Measurements from ENCODE around the gene PTDSS2. TPM values are rescaled to one million over a fixed set of nuclear protein-coding genes. Genes with fewer than 3 reads are reported as not detected.
"Not testable (repeated sequence)": the region's sequence is repeated elsewhere in the genome, so short reads cannot be mapped to it uniquely, and the experiment has no call there.

PTDSS2 gene
- total and polyA plus RNA-seq, 2 of the 13 experiments (the other 11 are each of a cell fraction or from before 2014, with no cell fraction given), result 21.7 to 26.4 TPM

- TF ChIP-seq PITX1 (CRISPR knock-in tag; IDR thresholded peaks at IDR 0.05), result peak; percentile 47; the same call in 1 of the 2 replicates
- 0 out of 2 replicates have a peak, but pooled peaks have one; percentile 38 for TF ChIP-seq ZNF564 (CRISPR knock-in tag; IDR thresholded peaks at IDR 0.05)
- TF ChIP-seq ZNF383 (CRISPR knock-in tag; IDR thresholded peaks at IDR 0.05; ENCODE audit: borderline replicate concordance), result 0 out of 2 replicates have a peak, but pooled peaks have one; percentile 5
- TF ChIP-seq PHF20 (CRISPR knock-in tag; IDR thresholded peaks at IDR 0.05), result peak; percentile 44
- TF ChIP-seq ZMYM3 (CRISPR knock-in tag; IDR thresholded peaks at IDR 0.05), result 0 out of 2 replicates have a peak, but pooled peaks have one; percentile 22
- 0 out of 2 replicates have a peak, but pooled peaks have one; percentile 69 for TF ChIP-seq ZNF329 (CRISPR knock-in tag; IDR thresholded peaks at IDR 0.05; ENCODE audit: low read depth)
- peak; percentile 98 for TF ChIP-seq ZSCAN22 (CRISPR knock-in tag; IDR thresholded peaks at IDR 0.05)
- peak; percentile 72 for TF ChIP-seq ZNF263 (CRISPR knock-in tag; IDR thresholded peaks at IDR 0.05)
- BruUV-seq (replicated peaks); H3K9me3 ChIP-seq (ENCODE audit: low read length); H3K79me2 ChIP-seq (ENCODE audit: insufficient read depth, low read length); H2AFZ ChIP-seq (ENCODE audit: low read length); DNase-seq (ENCODE audit: low spot score); in situ Hi-C loops (cut with HindIII; ENCODE audit: extremely low pct_ligation_motif_present, low pct_unique_long_range_greater_than_20kb); H3K27me3 ChIP-seq (ENCODE audit: control insufficient read depth in 1 of 2, insufficient read depth in 2 of 2, low read length in 2 of 2); ATAC-seq; FAIRE-seq; H4K20me1 ChIP-seq (ENCODE audit: insufficient read depth, low read length); intact Hi-C loops (cut with micrococcal nuclease; ENCODE audit: unreplicated experiment): not testable (repeated sequence)
- peak overlapping the region; percentile 83 for H3K9ac ChIP-seq (ENCODE audit: insufficient read depth, low read depth, low read length)
- ChIA-PET CTCF (ENCODE audit: low intra/inter-chr PET ratio, low total read pairs) (interaction anchor here (1.1 kb wide), 1 partner anchor 49 kb away, joined by 5 read pairs; no protein-coding TSS in a partner anchor), POLR2A (interaction anchor here (0.8 to 1.4 kb wide), 11 partner anchors 8 to 350 kb away, joined by 3 to 10 read pairs (median 4); partner anchors contain the start of genes PNPLA2, PTDSS2 and RNH1)
- H3K27ac ChIP-seq (ENCODE audit: extremely low read length, insufficient read depth, low read length), result peak overlapping the region; percentile 90
- peak overlapping the region; percentile 32 to 71 (median 43) for H3K4me3 ChIP-seq (replicated peaks in 1 of 3; ENCODE audit: insufficient read depth in 1 of 3, low read depth in 2 of 3, low read length in 3 of 3)
- peaks cover 2 to 12% of the 10 kb centered on the region in 2 experiments for H3K36me3 ChIP-seq (replicated peaks in 1 of 2; ENCODE audit: control insufficient read depth in 1 of 2, insufficient read depth in 2 of 2, low read length in 2 of 2)
- H3K4me1 ChIP-seq (ENCODE audit: insufficient read depth, low read length), result peaks cover 19% of the 10 kb centered on the region
- 41% methylated on average over 19 of the region's 19 CpGs for WGBS (ENCODE audit: low lambda C conversion rate)
- H3K4me2 ChIP-seq (ENCODE audit: low read depth, low read length), result peak overlapping the region; percentile 100
These were observed 19.1 kb downstream of the PTDSS2 start for GRCh38 chr11:469026-469683.
